MM.1S (cell line): ENCODE data around the gene CCNJL.
"Not testable (repeated sequence)": the region's sequence is repeated elsewhere in the genome, so short reads cannot be mapped to it uniquely, and the experiment has no call there.

Experiments used
- DNase-seq: peaks from one replicate; pipeline ENCODE4 v3.0.0-alpha.2; 2015
- H2AFZ ChIP-seq: fragments of 300-600 bp; sonication (generic); 2 replicates; pipeline ENCODE4 v1.6.0; 2016; ENCODE audit warnings: antibody characterized with exemption, low read length
- H3F3A ChIP-seq: fragments of 300-600 bp; sonication (generic); 2 replicates; pipeline ENCODE4 v1.6.1; 2016; ENCODE audit warnings: mild to moderate bottlenecking, antibody characterized with exemption, low read length, moderate library complexity, mixed read lengths; ENCODE audit not compliant: insufficient read depth
- H3K27ac ChIP-seq: fragments of 300-600 bp; sonication (generic); 2 replicates; pipeline ENCODE4 v1.5.1; 2016; ENCODE audit warnings: mild to moderate bottlenecking, low read length
- H3K27me3 ChIP-seq: fragments of 300-600 bp; sonication (generic); replicated peaks from 2 replicates; pipeline ENCODE4 v1.6.0; 2016; ENCODE audit warnings: low read length; ENCODE audit not compliant: insufficient read depth
- H3K36me3 ChIP-seq: fragments of 300-600 bp; sonication (generic); replicated peaks from 2 replicates; pipeline ENCODE4 v1.6.1; 2016; ENCODE audit warnings: mild to moderate bottlenecking, low read length, mixed read lengths; ENCODE audit not compliant: insufficient read depth
- H3K4me1 ChIP-seq: fragments of 300-600 bp; sonication (generic); 2 replicates; pipeline ENCODE4 v1.6.1; 2016; ENCODE audit warnings: low read length, mixed read lengths
- H3K4me2 ChIP-seq: fragments of 300-600 bp; sonication (generic); 2 replicates; pipeline ENCODE4 v1.6.0; 2016; ENCODE audit warnings: low read depth, low read length
- H3K4me3 ChIP-seq: fragments of 300-600 bp; sonication (generic); 2 replicates; pipeline ENCODE4 v1.5.1; 2016; ENCODE audit warnings: low read length, mixed read lengths
- H3K79me2 ChIP-seq: fragments of 300-600 bp; sonication (generic); 2 replicates; pipeline ENCODE4 v1.6.1; 2016; ENCODE audit warnings: mixed run types, low read length, mixed read lengths
- H3K9ac ChIP-seq: fragments of 300-600 bp; sonication (generic); 2 replicates; pipeline ENCODE4 v1.6.1; 2016; ENCODE audit warnings: low read length, mixed read lengths
- H3K9me2 ChIP-seq: fragments of 300-600 bp; sonication (generic); replicated peaks from 2 replicates; pipeline ENCODE4 v1.6.1; 2016; ENCODE audit warnings: mild to moderate bottlenecking, low read length, mixed read lengths; ENCODE audit not compliant: insufficient read depth
- H3K9me3 ChIP-seq: fragments of 300-600 bp; sonication (generic); replicated peaks from 2 replicates; pipeline ENCODE4 v1.6.1; 2016; ENCODE audit warnings: mild to moderate bottlenecking, low read length, mixed read lengths; ENCODE audit not compliant: insufficient read depth
- H4K20me1 ChIP-seq: fragments of 300-600 bp; sonication (generic); 2 replicates; pipeline ENCODE4 v1.6.1; 2016; ENCODE audit warnings: mild to moderate bottlenecking, low read length, moderate library complexity, mixed read lengths; ENCODE audit not compliant: insufficient read depth
- EZH2 ChIP-seq: fragments of 300-600 bp; sonication (generic); optimal IDR thresholded peaks from 2 replicates; pipeline ENCODE3; 2017; ENCODE audit warnings: low read depth, mild to moderate bottlenecking, antibody characterized with exemption, low read length, mixed read lengths
- EZH2phosphoT487 ChIP-seq: fragments of 300-600 bp; sonication (generic); IDR thresholded peaks from 2 replicates; pipeline ENCODE4 v1.6.1; 2018; ENCODE audit warnings: antibody characterized with exemption, low read length
- TF ChIP-seq, protein P1 (sequence below): fragments of 300-600 bp; sonication (generic); IDR thresholded peaks from 2 replicates; pipeline ENCODE4 v1.5.1; 2016; ENCODE audit warnings: antibody characterized with exemption, low read length, mixed read lengths

The CCNJL gene

DNA sequence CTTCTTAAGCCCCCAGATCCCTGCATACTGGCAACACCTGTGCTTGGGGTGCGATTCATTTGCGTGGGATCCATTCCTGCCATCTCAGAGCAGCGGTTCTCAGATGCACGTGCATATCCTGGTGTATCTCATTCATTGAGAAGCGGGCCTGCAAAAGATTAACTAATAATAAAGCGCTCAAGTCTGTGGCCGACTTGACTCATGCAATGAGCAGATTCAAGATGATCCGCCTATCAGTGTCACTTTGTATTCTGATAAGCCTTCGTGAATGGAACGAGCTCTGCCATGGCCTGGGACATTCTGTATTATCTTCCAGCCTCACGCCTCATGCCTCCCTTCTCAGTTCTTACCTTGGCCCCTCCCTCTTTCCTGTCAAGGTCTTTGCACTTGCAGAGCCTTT is 35.7 kb upstream of the CCNJL start:
- no peaks in the 10 kb centered on the region for H4K20me1 ChIP-seq
- H3K9ac ChIP-seq = no peak overlapping the region
- no peaks in the 10 kb centered on the region for H3K9me3 ChIP-seq
- no peak overlapping the region for H2AFZ ChIP-seq
- TF ChIP-seq EZH2phosphoT487 = no peak
- TF ChIP-seq, protein P1, sequence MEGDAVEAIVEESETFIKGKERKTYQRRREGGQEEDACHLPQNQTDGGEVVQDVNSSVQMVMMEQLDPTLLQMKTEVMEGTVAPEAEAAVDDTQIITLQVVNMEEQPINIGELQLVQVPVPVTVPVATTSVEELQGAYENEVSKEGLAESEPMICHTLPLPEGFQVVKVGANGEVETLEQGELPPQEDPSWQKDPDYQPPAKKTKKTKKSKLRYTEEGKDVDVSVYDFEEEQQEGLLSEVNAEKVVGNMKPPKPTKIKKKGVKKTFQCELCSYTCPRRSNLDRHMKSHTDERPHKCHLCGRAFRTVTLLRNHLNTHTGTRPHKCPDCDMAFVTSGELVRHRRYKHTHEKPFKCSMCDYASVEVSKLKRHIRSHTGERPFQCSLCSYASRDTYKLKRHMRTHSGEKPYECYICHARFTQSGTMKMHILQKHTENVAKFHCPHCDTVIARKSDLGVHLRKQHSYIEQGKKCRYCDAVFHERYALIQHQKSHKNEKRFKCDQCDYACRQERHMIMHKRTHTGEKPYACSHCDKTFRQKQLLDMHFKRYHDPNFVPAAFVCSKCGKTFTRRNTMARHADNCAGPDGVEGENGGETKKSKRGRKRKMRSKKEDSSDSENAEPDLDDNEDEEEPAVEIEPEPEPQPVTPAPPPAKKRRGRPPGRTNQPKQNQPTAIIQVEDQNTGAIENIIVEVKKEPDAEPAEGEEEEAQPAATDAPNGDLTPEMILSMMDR = no peak
- no peak for TF ChIP-seq EZH2
- no peak for DNase-seq
- no peak overlapping the region for H3K4me3 ChIP-seq
- no peaks in the 10 kb centered on the region for H3K36me3 ChIP-seq
- no peaks in the 10 kb centered on the region for H3K79me2 ChIP-seq
- no peaks in the 10 kb centered on the region for H3K9me2 ChIP-seq
- no peaks in the 10 kb centered on the region for H3K27me3 ChIP-seq
- no peaks in the 10 kb centered on the region for H3K4me1 ChIP-seq
- no peak overlapping the region for H3K27ac ChIP-seq
- no peak overlapping the region for H3K4me2 ChIP-seq
- H3F3A ChIP-seq = no peaks in the 10 kb centered on the region

DNA sequence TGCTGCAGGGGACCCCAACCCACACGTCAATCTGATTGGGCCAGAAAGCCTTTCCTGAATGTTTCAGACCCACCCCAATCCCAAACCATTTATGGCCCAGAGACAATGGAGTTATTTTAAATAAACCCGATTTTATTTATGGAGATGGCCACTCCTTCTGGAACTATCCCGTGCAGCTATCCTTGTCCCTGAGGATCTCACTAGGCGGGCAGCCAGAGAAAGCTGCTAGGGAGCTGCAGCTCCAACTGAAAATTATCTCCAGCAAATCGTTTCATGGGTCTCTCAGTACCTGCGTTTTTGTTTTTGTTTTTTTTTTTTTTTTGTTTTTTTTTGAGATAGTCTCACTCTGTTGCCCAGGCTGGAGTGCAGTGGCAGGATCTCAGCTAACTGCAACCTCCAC is 35.1 kb upstream of the CCNJL start:
- Histone ChIP-seq H3K4me1 (no peaks in the 10 kb centered on the region), H3K79me2 (no peaks in the 10 kb centered on the region), H4K20me1 (no peaks in the 10 kb centered on the region), H3F3A (no peaks in the 10 kb centered on the region), H3K9me3 (no peaks in the 10 kb centered on the region), H3K9ac (no peak overlapping the region), H3K9me2 (no peaks in the 10 kb centered on the region), H3K4me2 (no peak overlapping the region), H3K36me3 (no peaks in the 10 kb centered on the region), H3K27ac (no peak overlapping the region), H2AFZ (no peak overlapping the region), H3K4me3 (no peak overlapping the region), H3K27me3 (no peaks in the 10 kb centered on the region)
- TF ChIP-seq EZH2 = no peak
- TF ChIP-seq, protein P1 = no peak
- TF ChIP-seq EZH2phosphoT487 = no peak
- no peak for DNase-seq

DNA sequence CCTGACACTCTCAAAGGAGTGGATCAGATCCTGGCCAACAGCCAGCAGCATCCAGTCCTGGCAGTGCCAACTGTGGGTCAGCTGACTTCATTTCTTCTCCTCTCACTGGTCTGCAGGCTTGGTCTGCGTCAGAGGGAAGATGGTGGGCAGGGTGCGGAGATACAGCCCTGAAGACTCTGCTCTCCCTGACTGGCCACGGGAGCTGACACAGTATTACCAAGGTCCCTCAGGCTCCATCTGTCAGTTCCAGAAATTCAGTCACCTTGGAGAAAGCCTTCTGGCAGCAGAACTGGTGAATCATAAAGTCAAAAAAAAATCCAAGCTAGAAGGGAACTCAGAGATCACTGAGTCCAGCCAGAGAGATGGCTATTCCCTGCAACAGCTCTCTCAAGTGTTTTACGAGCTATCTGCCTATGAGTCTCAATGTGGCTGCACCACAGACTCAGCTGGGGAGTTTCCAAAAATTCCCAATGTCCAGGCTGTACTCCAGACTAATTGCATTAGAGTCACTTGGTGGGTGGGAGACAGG is 30.1 kb upstream of the CCNJL start:
- Histone ChIP-seq H3K4me3 (no peak overlapping the region), H3K9ac (no peak overlapping the region), H4K20me1 (no peaks in the 10 kb centered on the region), H3K9me2 (no peaks in the 10 kb centered on the region), H3K4me1 (no peaks in the 10 kb centered on the region), H2AFZ (no peak overlapping the region), H3K9me3 (no peaks in the 10 kb centered on the region), H3K27me3 (no peaks in the 10 kb centered on the region), H3F3A (no peaks in the 10 kb centered on the region), H3K79me2 (no peaks in the 10 kb centered on the region), H3K36me3 (no peaks in the 10 kb centered on the region), H3K27ac (no peak overlapping the region), H3K4me2 (no peak overlapping the region)
- no peak for TF ChIP-seq EZH2phosphoT487
- no peak for TF ChIP-seq EZH2
- DNase-seq = no peak

DNA sequence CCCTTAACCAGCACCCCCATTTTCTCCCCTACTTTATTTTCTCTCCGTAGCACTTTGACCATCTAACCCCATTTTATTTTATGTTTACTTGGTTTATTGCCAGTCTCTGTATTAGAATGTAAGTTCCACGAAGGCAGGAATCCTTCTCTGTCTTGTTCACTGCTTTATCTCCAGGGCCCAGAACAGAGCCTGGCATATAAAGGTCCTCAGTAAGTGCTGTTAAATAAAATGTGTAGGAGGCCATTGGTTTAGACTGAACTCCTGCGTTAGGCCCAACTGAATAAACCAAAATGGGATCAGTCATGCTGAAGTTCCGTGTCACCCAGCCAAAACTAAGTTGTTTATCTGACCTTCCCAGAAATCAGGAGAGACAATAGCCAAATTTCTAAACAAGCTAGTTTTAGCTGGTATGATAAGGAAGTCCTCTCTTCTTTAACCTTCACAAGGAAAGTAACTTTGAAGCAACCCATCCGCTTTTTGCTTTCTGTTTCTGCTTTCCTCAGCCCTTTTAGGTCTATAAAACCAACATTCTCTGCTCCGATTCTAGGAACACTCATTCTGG is 29.0 kb upstream of the CCNJL start:
- no peak for DNase-seq
- H3K9ac ChIP-seq = no peak overlapping the region
- H3K79me2 ChIP-seq = no peaks in the 10 kb centered on the region
- no peaks in the 10 kb centered on the region for H3K36me3 ChIP-seq
- no peaks in the 10 kb centered on the region for H3K27me3 ChIP-seq
- no peaks in the 10 kb centered on the region for H3F3A ChIP-seq
- no peaks in the 10 kb centered on the region for H3K9me3 ChIP-seq
- no peaks in the 10 kb centered on the region for H3K9me2 ChIP-seq
- H4K20me1 ChIP-seq = no peaks in the 10 kb centered on the region
- TF ChIP-seq EZH2 = no peak
- TF ChIP-seq EZH2phosphoT487 = no peak
- TF ChIP-seq, protein P1 = no peak
- H3K4me1 ChIP-seq = no peaks in the 10 kb centered on the region
- no peak overlapping the region for H3K27ac ChIP-seq
- no peak overlapping the region for H2AFZ ChIP-seq
- no peak overlapping the region for H3K4me2 ChIP-seq
- H3K4me3 ChIP-seq = no peak overlapping the region

DNA sequence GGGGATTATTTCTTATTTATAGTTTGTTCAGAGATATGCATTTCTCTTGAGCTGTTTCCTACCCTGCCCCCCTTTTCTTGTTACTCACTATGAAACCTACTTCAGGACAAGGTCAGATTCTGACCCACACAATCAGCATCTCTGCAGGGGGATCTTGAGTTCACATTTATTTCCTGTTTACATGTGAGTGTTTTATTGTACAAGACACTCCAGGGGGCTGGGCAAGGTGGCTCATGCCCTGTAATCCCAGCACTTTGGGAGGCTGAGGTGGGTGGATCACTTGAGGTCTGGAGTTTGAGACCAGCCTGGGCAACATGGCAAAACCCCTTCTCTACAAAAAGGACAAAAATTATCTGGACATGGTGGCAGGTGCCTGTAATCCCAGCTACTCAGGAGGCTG is 28.1 kb upstream of the CCNJL start:
- not testable (repeated sequence) for H3K4me1 ChIP-seq, H3K27me3 ChIP-seq, H3K9me3 ChIP-seq, H3K36me3 ChIP-seq, H2AFZ ChIP-seq, H3F3A ChIP-seq, H3K27ac ChIP-seq, DNase-seq, H3K9ac ChIP-seq, H3K4me3 ChIP-seq, H3K9me2 ChIP-seq, H3K79me2 ChIP-seq, H4K20me1 ChIP-seq, H3K4me2 ChIP-seq
